Brain microvascular endothelial cell (primary cell): ENCODE measurements around the gene MSLN.

Source experiments
- DNase-seq: peaks from one replicate; pipeline ENCODE4 v3.0.0-alpha.2; 2020
- H3K27ac ChIP-seq: fragments of 250-450 bp; sonication (Bioruptor Pico); 2 replicates; pipeline ENCODE4 v1.5.1; 2020; ENCODE audit warnings: mild to moderate bottlenecking, moderate library complexity
- H3K27me3 ChIP-seq: fragments of 250-450 bp; sonication (Bioruptor Pico); replicated peaks from 2 replicates; pipeline ENCODE4 v1.5.1; 2020; ENCODE audit warnings: mild to moderate bottlenecking
- H3K36me3 ChIP-seq: fragments of 250-450 bp; sonication (Bioruptor Pico); replicated peaks from 2 replicates; pipeline ENCODE4 v1.5.1; 2020; ENCODE audit warnings: mild to moderate bottlenecking
- H3K4me3 ChIP-seq: 2 replicates; pipeline ENCODE4 v1.5.1; 2011; ENCODE audit warnings: low read depth, mild to moderate bottlenecking, control low read depth, low read length, moderate library complexity
- CTCF ChIP-seq: IDR thresholded peaks from 2 replicates; pipeline ENCODE4 v1.5.1; 2011; ENCODE audit warnings: low read depth, mild to moderate bottlenecking, moderate library complexity, low read length, control low read depth, inconsistent platforms; ENCODE audit errors: missing control alignments
- in situ Hi-C: cut with HindIII; loops from 2 replicates; pipeline ENCODE4 v1.10.0; 2017; ENCODE audit warnings: low sequenced_read_pairs, low pct_ligation_motif_present

Gene MSLN

GRCh38 chr16:721765-722540 lies 38.6 kb upstream of the MSLN start:
- in situ Hi-C loops, result loop anchor here (25.0 kb wide), 1 partner anchor 265 kb away; the partner anchor contains the start of gene SOX8
- peak overlapping the region; percentile 65 for H3K4me3 ChIP-seq
- no peak for DNase-seq
- no peaks in the 10 kb centered on the region for H3K27me3 ChIP-seq
- TF ChIP-seq CTCF, result no peak
- peaks cover 4% of the 10 kb centered on the region for H3K36me3 ChIP-seq
- H3K27ac ChIP-seq, result no peak overlapping the region

- no peak for DNase-seq
These were observed 37.5 kb upstream of the MSLN start for GRCh38 chr16:722835-723633.

GRCh38 chr16:723695-724094 lies 36.8 kb upstream of the MSLN start:
- Histone ChIP-seq H3K36me3 (peaks cover 2% of the 10 kb centered on the region), H3K4me3 (no peak overlapping the region), H3K27ac (no peak overlapping the region), H3K27me3 (no peaks in the 10 kb centered on the region)
- DNase-seq, result no peak
- TF ChIP-seq CTCF, result no peak
- in situ Hi-C loops, result loop anchor here (25.0 kb wide), 1 partner anchor 264 kb away; the partner anchor contains the start of gene SOX8

More at GRCh38 chr16:722835-723633, 37.5 kb upstream of the MSLN start:
- Histone ChIP-seq H3K4me3 (no peak overlapping the region), H3K27ac (no peak overlapping the region), H3K36me3 (peaks cover 2% of the 10 kb centered on the region), H3K27me3 (no peaks in the 10 kb centered on the region)
- no peak for TF ChIP-seq CTCF
- in situ Hi-C loops, result loop anchor here (25.0 kb wide), 1 partner anchor 264 kb away; the partner anchor contains the start of gene SOX8

GRCh38 chr16:724188-725040 lies 36.1 kb upstream of the MSLN start:
- in situ Hi-C loops, result loop anchor here (25.0 kb wide), 1 partner anchor 263 kb away; the partner anchor contains the start of gene SOX8
- no peak for TF ChIP-seq CTCF
- H3K4me3 ChIP-seq, result no peak overlapping the region
- H3K36me3 ChIP-seq, result peaks cover 2% of the 10 kb centered on the region
- DNase-seq, result no peak
- no peaks in the 10 kb centered on the region for H3K27me3 ChIP-seq
- no peak overlapping the region for H3K27ac ChIP-seq

- TF ChIP-seq CTCF, result no peak
- DNase-seq, result no peak
- in situ Hi-C loops, result no loop called here
These were observed 35.5 kb upstream of the MSLN start for GRCh38 chr16:725041-725376.

More at GRCh38 chr16:725041-725376, 35.5 kb upstream of the MSLN start:
- Histone ChIP-seq H3K36me3 (peaks cover 2% of the 10 kb centered on the region), H3K27me3 (no peaks in the 10 kb centered on the region), H3K4me3 (no peak overlapping the region), H3K27ac (no peak overlapping the region)
